BLaER1 (cell line): ENCODE results near the gene TENT4B.
A peak's percentile ranks its signal among the peaks of the same experiment; 100 is the strongest.
"Not testable (repeated sequence)": the region's sequence is repeated elsewhere in the genome, so short reads cannot be mapped to it uniquely, and the experiment has no call there.

Experiments
- H3K27ac ChIP-seq: shearing (Covaris generic); formaldehyde crosslinking; 2 replicates; pipeline ENCODE4 v1.8.1; 2022
- H3K27me3 ChIP-seq: shearing (Covaris generic); formaldehyde crosslinking; 2 replicates; pipeline ENCODE4 v1.8.1; 2022
- H3K36me3 ChIP-seq: shearing (Covaris generic); formaldehyde crosslinking; 2 replicates; pipeline ENCODE4 v1.8.1; 2022
- H3K4me1 ChIP-seq: shearing (Covaris generic); formaldehyde crosslinking; 2 replicates; pipeline ENCODE4 v1.8.1; 2022
- H3K4me2 ChIP-seq: shearing (Covaris generic); formaldehyde crosslinking; 2 replicates; pipeline ENCODE4 v1.8.1; 2022
- H3K4me3 ChIP-seq: shearing (Covaris generic); formaldehyde crosslinking; 2 replicates; pipeline ENCODE4 v1.8.1; 2022
- H3K9ac ChIP-seq: shearing (Covaris generic); formaldehyde crosslinking; 2 replicates; pipeline ENCODE4 v1.8.1; 2022
- H3K9me3 ChIP-seq: shearing (Covaris generic); formaldehyde crosslinking; 2 replicates; pipeline ENCODE4 v1.8.1; 2022
- H4K20me1 ChIP-seq: shearing (Covaris generic); formaldehyde crosslinking; 2 replicates; pipeline ENCODE4 v1.8.1; 2022
- Cebpa-rat ChIP-seq: shearing (Covaris generic); IDR thresholded peaks from 2 replicates; pipeline ENCODE4 v1.8.1; 2022

Gene TENT4B

GRCh38 chr16:50154420-50154950, 1.4 kb downstream of the TENT4B start:
- Histone ChIP-seq H3K4me3 (peak overlapping the region; percentile 98), H3K27me3 (no peaks in the 10 kb centered on the region), H3K9ac (peak overlapping the region; percentile 88), H4K20me1 (peaks cover 62% of the 10 kb centered on the region), H3K9me3 (no peaks in the 10 kb centered on the region), H3K36me3 (no peaks in the 10 kb centered on the region; the same call in 1 of the 2 replicates), H3K4me2 (peak overlapping the region; percentile 100), H3K27ac (0 out of 2 replicates have a peak overlapping the region, but pooled peaks have one; percentile 80), H3K4me1 (peaks cover 40% of the 10 kb centered on the region)
- TF ChIP-seq Cebpa-rat = no peak

- Histone ChIP-seq H3K4me1 (peaks cover 40% of the 10 kb centered on the region), H3K4me3 (peak overlapping the region; percentile 98; the same call in 1 of the 2 replicates), H3K4me2 (peak overlapping the region; percentile 100), H3K36me3 (no peaks in the 10 kb centered on the region; the same call in 1 of the 2 replicates), H3K9ac (no peak overlapping the region), H4K20me1 (peaks cover 76% of the 10 kb centered on the region), H3K27me3 (no peaks in the 10 kb centered on the region), H3K27ac (no peak overlapping the region), H3K9me3 (no peaks in the 10 kb centered on the region)
- no peak for TF ChIP-seq Cebpa-rat
Observed at GRCh38 chr16:50155925-50156324, 2.8 kb downstream of the TENT4B start.

- H3K27ac ChIP-seq = no peak overlapping the region
- H3K4me2 ChIP-seq = peak overlapping the region; percentile 100
- TF ChIP-seq Cebpa-rat = no peak
- H3K4me3 ChIP-seq = no peak overlapping the region
- no peak overlapping the region for H3K9ac ChIP-seq
- no peaks in the 10 kb centered on the region; the same call in 1 of the 2 replicates for H3K36me3 ChIP-seq
- peaks cover 83% of the 10 kb centered on the region for H4K20me1 ChIP-seq
- H3K4me1 ChIP-seq = peaks cover 38% of the 10 kb centered on the region
- no peaks in the 10 kb centered on the region for H3K27me3 ChIP-seq
- H3K9me3 ChIP-seq = no peaks in the 10 kb centered on the region
Observed at GRCh38 chr16:50156590-50156989, 3.5 kb downstream of the TENT4B start.

- H3K9me3 ChIP-seq = no peaks in the 10 kb centered on the region
- peaks cover 86% of the 10 kb centered on the region for H4K20me1 ChIP-seq
- no peaks in the 10 kb centered on the region for H3K27me3 ChIP-seq
- peaks cover 8% of the 10 kb centered on the region for H3K36me3 ChIP-seq
- H3K4me1 ChIP-seq = peaks cover 21% of the 10 kb centered on the region
- TF ChIP-seq Cebpa-rat = no peak
- no peak overlapping the region for H3K4me2 ChIP-seq
- no peak overlapping the region for H3K4me3 ChIP-seq
- H3K9ac ChIP-seq = no peak overlapping the region
- no peak overlapping the region for H3K27ac ChIP-seq
Observed at GRCh38 chr16:50160495-50161164, 7.5 kb downstream of the TENT4B start.

GRCh38 chr16:50161950-50162349, 8.8 kb downstream of the TENT4B start:
- peaks cover 84% of the 10 kb centered on the region for H4K20me1 ChIP-seq

GRCh38 chr16:50165473-50165872, 12.4 kb downstream of the TENT4B start:
- Histone ChIP-seq H3K27me3 (no peaks in the 10 kb centered on the region), H3K9ac (no peak overlapping the region), H3K4me1 (peaks cover 22% of the 10 kb centered on the region), H4K20me1 (peaks cover 69% of the 10 kb centered on the region), H3K4me3 (no peak overlapping the region), H3K4me2 (no peak overlapping the region), H3K9me3 (no peaks in the 10 kb centered on the region), H3K36me3 (peaks cover 15% of the 10 kb centered on the region), H3K27ac (no peak overlapping the region)
- no peak for TF ChIP-seq Cebpa-rat

More at GRCh38 chr16:50161950-50162349, 8.8 kb downstream of the TENT4B start:
- H3K4me1 ChIP-seq = peaks cover 13% of the 10 kb centered on the region
- H3K27ac ChIP-seq = no peak overlapping the region
- no peaks in the 10 kb centered on the region for H3K27me3 ChIP-seq
- no peaks in the 10 kb centered on the region for H3K9me3 ChIP-seq
- H3K4me3 ChIP-seq = no peak overlapping the region
- TF ChIP-seq Cebpa-rat = no peak
- peaks cover 8% of the 10 kb centered on the region for H3K36me3 ChIP-seq
- no peak overlapping the region for H3K4me2 ChIP-seq
- no peak overlapping the region for H3K9ac ChIP-seq

- Histone ChIP-seq H3K27ac (no peak overlapping the region), H3K4me1 (peaks cover 22% of the 10 kb centered on the region), H4K20me1 (peaks cover 69% of the 10 kb centered on the region), H3K36me3 (peaks cover 15% of the 10 kb centered on the region), H3K9me3 (no peaks in the 10 kb centered on the region), H3K27me3 (no peaks in the 10 kb centered on the region), H3K9ac (no peak overlapping the region), H3K4me2 (peak overlapping the region; percentile 19; the same call in 1 of the 2 replicates), H3K4me3 (no peak overlapping the region)
- no peak for TF ChIP-seq Cebpa-rat
Observed at GRCh38 chr16:50166511-50167500, 13.7 kb downstream of the TENT4B start.

GRCh38 chr16:50167556-50167955, 14.4 kb downstream of the TENT4B start:
- H3K27ac ChIP-seq = no peak overlapping the region
- H4K20me1 ChIP-seq = peaks cover 69% of the 10 kb centered on the region
- H3K9ac ChIP-seq = no peak overlapping the region
- no peak for TF ChIP-seq Cebpa-rat
- H3K4me2 ChIP-seq = peak overlapping the region; percentile 19; the same call in 1 of the 2 replicates
- no peaks in the 10 kb centered on the region for H3K27me3 ChIP-seq
- no peaks in the 10 kb centered on the region for H3K9me3 ChIP-seq
- H3K36me3 ChIP-seq = peaks cover 15% of the 10 kb centered on the region
- H3K4me3 ChIP-seq = no peak overlapping the region
- H3K4me1 ChIP-seq = peaks cover 20% of the 10 kb centered on the region

GRCh38 chr16:50169555-50170096, 16.5 kb downstream of the TENT4B start:
- Histone ChIP-seq H3K4me2 (no peak overlapping the region), H3K27ac (no peak overlapping the region), H3K9me3 (no peaks in the 10 kb centered on the region), H3K27me3 (no peaks in the 10 kb centered on the region), H3K36me3 (0 out of 2 replicates have a peak, but pooled peaks cover 7% of the 10 kb centered on the region), H4K20me1 (peaks cover 82% of the 10 kb centered on the region), H3K4me1 (peaks cover 15% of the 10 kb centered on the region), H3K4me3 (no peak overlapping the region), H3K9ac (no peak overlapping the region)
- no peak for TF ChIP-seq Cebpa-rat

- Histone ChIP-seq H3K36me3 (peaks cover 14% of the 10 kb centered on the region), H3K4me1 (peaks cover 11% of the 10 kb centered on the region), H4K20me1 (peaks cover 78% of the 10 kb centered on the region)
- H3K9me3 ChIP-seq, H3K27me3 ChIP-seq, H3K4me2 ChIP-seq, H3K9ac ChIP-seq, H3K4me3 ChIP-seq, H3K27ac ChIP-seq: not testable (repeated sequence)
Observed at GRCh38 chr16:50171773-50172172, 18.7 kb downstream of the TENT4B start.
